Esophagus squamous epithelium (tissue), 5 donors: ENCODE results near the gene CIAO3. TPM values are rescaled to one million over a fixed set of nuclear protein-coding genes. Genes with fewer than 3 reads are reported as not detected.

ENCODE experiments used
- DNase-seq: peaks from one replicate; lab custom pipeline; 2025; lab: John Stamatoyannopoulos, UW
- H3K27ac ChIP-seq, 4 donors: fragments of 200-600 bp; sonication (generic); one replicate each; pipeline ENCODE4 v1.5.1; 2016 to 2019; ENCODE audit warnings: mild to moderate bottlenecking in 1 of 4
- H3K27me3 ChIP-seq, 4 donors: fragments of 200-600 bp; sonication (generic); 1 replicate in 3 of 4; 2 replicates in 1 of 4; pipeline versions ENCODE4 v1.5.1 to v1.6.0; 2017 to 2021; ENCODE audit warnings: antibody characterized with exemption in 1 of 4
- H3K36me3 ChIP-seq, 3 donors: fragments of 200-600 bp; sonication (generic); one replicate each; pipeline ENCODE4 v1.5.1; 2016 to 2019
- H3K4me1 ChIP-seq, 3 donors: fragments of 200-600 bp; sonication (generic); one replicate each; pipeline ENCODE4 v1.5.1; 2017 to 2019
- H3K4me3 ChIP-seq, 4 donors: fragments of 200-600 bp; sonication (generic); 1 replicate in 3 of 4; 2 replicates in 1 of 4; pipeline ENCODE4 v1.5.1; 2016 to 2019; ENCODE audit warnings: mild to moderate bottlenecking in 2 of 4, moderate library complexity in 1 of 4
- H3K9me3 ChIP-seq, 3 donors: fragments of 200-600 bp; sonication (generic); one replicate each; pipeline ENCODE4 v1.5.1; 2016 to 2019
- POLR2A ChIP-seq, 4 donors: fragments of 450-650 bp; IDR thresholded peaks; one replicate each; pipeline ENCODE4 v1.6.1; 2017; ENCODE audit warnings: antibody characterized with exemption in 4 of 4, mild to moderate bottlenecking in 4 of 4, moderate library complexity in 3 of 4
- WGBS, 2 donors: methylation state at CpG; one replicate each; pipeline ENCODE4 v1.1.5; 2018; 5-methylcytosine and 5-hydroxymethylcytosine counted together
- intact Hi-C: fragments of 100-400 bp; cut with DNase I; formaldehyde crosslinking; loops from one replicate; pipeline ENCODE4 v1.15.0; 2022
- total RNA-seq, 4 donors: library from RNA; depleted of rRNA; stranded (reverse); fragments of >200 nt; gene quantifications; one replicate each; pipeline ENCODE4 v1.1.0, GENCODE V29; 2016
- TF ChIP-seq, protein P1 (sequence below), 6 experiments: fragments of 450-650 bp in 4 of 6; fragments of 200-600 bp in 2 of 6; sonication (generic) in 2 of 6; IDR thresholded peaks; one replicate each; pipeline ENCODE4 v1.5.1; 2016 to 2019; ENCODE audit warnings: antibody characterized with exemption in 6 of 6, mild to moderate bottlenecking in 4 of 6, moderate library complexity in 4 of 6
- donor health status: DM: yes; HTN: yes; CAD: no.

Gene CIAO3
- total RNA-seq, 4 donors from 2014 or later, result 29.7 to 34.5 (median 33.2) TPM

DNA sequence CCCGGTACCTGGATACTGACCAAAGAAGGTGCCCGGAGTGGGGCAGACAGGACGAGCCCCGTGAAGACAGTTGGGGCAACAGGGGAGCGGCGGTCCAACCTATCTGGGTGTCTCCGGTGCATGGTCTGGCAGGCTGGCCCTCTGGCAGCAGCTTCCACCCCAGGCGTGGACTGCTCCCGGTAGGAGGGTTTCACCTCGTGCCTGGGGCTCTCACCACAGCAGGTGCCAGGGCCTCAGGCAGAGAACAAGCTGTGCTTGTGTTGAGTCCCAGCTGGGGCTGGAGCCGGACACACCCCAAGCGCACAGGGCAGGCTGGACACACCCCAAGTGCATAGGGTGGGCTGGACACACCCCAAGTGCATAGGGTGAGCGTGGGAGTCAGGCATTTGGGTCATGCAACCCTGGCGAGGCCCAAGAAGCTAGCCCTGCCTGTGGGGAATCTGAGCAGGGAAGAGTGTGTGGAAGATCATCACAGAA lies 33.7 kb downstream of the CIAO3 start:
- no peak for TF ChIP-seq POLR2A (IDR thresholded peaks at IDR 0.05)
- TF ChIP-seq, protein P1, sequence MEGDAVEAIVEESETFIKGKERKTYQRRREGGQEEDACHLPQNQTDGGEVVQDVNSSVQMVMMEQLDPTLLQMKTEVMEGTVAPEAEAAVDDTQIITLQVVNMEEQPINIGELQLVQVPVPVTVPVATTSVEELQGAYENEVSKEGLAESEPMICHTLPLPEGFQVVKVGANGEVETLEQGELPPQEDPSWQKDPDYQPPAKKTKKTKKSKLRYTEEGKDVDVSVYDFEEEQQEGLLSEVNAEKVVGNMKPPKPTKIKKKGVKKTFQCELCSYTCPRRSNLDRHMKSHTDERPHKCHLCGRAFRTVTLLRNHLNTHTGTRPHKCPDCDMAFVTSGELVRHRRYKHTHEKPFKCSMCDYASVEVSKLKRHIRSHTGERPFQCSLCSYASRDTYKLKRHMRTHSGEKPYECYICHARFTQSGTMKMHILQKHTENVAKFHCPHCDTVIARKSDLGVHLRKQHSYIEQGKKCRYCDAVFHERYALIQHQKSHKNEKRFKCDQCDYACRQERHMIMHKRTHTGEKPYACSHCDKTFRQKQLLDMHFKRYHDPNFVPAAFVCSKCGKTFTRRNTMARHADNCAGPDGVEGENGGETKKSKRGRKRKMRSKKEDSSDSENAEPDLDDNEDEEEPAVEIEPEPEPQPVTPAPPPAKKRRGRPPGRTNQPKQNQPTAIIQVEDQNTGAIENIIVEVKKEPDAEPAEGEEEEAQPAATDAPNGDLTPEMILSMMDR (IDR thresholded peaks at IDR 0.05), result no peak
- H3K9me3 ChIP-seq, result no peaks in the 10 kb centered on the region
- no peak for DNase-seq
- peaks cover 16 to 64% (median 16%) of the 10 kb centered on the region in 3 donors for H3K4me1 ChIP-seq
- H3K36me3 ChIP-seq, result no peaks in the 10 kb centered on the region
- H3K4me3 ChIP-seq, result no peak overlapping the region
- intact Hi-C loops, result no loop called here
- no peak overlapping the region for H3K27ac ChIP-seq
- WGBS, 2 donors, result 0 to 32% methylated on average over 2 of the region's 14 CpGs
- peaks cover 26 to 100% (median 52%) of the 10 kb centered on the region in 4 donors for H3K27me3 ChIP-seq

DNA sequence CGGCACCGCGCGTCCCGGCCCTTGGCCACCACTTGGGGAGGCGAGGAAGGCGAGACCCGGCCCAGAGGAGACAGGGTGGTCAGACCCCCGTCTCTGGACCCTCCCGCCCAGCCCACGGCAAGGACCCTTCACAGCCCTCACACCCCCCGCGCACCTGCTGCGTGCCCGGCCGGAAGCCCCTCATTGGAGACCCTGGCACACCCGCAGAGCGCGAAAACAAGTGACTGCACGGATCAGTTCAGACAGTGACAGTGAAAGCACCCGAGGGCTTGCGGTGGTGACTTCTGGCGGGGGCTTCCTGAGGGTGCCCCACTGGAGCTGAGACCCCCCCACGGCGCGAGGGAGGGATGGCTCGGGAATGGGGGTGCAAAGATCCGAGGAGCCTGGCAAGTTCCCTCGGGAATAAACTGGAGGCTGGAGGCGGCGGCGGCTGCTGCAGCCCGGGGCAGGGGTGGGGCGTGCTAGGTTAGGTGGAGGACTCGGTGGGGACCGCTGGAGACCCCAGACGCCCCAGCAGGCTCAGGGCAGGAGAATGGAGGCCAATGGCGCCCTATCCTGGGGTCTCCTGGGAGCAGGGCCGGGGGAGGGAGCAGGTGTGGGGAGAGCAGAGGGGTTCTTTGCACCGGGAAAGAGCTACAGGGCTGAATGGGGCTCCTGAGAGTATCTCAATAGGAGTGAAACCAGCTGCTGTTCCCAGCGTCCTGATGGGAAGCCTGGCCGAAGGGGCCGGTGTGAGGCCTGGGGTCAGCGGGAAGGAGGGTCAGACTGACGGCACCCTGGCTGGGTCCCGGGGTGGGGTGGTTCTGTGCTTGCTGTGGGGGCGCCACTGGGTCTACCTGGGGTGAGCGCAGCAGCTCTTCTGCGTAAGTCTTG lies 34.4 kb downstream of the CIAO3 start:
- TF ChIP-seq, protein P1 (IDR thresholded peaks at IDR 0.05), result no peak
- no peak for TF ChIP-seq POLR2A (IDR thresholded peaks at IDR 0.05)
- peaks cover 12 to 57% (median 17%) of the 10 kb centered on the region in 3 donors for H3K4me1 ChIP-seq
- intact Hi-C loops, result no loop called here
- H3K9me3 ChIP-seq, result no peaks in the 10 kb centered on the region
- no peak overlapping the region for H3K27ac ChIP-seq
- DNase-seq, result no peak
- peak overlapping the region in 2 of 4 donors; percentile 41 to 53 for H3K4me3 ChIP-seq
- H3K36me3 ChIP-seq, result no peaks in the 10 kb centered on the region
- peaks cover 32 to 100% (median 59%) of the 10 kb centered on the region in 4 donors for H3K27me3 ChIP-seq
- WGBS, 2 donors, result 0% methylated on average over 2 to 10 of the region's 49 CpGs

DNA sequence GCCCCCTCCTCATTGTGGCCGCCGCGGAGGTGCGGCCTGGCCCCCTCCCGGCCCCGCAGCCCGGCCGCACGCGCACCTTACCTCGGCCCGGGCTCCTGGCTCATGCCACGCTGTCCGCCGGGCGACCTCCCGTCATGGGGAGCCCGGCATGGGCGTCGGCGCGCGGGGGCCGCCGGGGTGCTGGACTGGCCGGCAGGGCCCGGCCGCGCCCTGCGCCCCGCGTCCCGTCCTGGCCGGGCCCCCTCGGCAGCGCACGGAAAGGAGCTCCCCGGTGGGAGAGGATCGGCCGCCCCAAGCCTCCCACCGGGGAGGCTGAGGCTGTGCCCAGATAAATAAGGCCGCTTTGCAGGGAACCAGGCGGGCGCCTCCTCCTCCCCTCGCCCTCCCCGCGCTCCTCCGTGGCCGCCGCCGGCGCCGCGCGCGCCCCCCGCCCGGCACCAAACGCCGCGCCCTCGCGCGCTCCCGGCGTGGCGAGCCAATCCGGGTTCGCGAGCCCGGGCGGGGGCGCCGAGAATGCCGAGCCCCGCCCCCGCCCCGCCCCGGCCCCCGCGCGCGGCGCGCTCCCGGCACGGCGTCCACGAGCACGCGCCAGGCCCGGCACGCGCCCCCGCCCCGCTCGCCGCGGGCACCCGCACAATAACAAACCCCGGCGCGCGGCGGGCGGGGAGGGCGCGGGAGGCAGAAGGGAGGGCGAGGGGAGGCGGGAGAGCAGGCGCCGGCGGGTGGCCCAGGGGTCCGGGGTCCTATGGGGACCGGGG lies 35.2 kb downstream of the CIAO3 start, which contains the start of gene FBXL16:
FBXL16 (minus strand) TSS at position 371 of the 758 bp plus-strand sequence. CDS start 8,396 bp downstream, outside the sequence.
- H3K27ac ChIP-seq, result no peak within 1 kb of the TSS
- TF ChIP-seq POLR2A (IDR thresholded peaks at IDR 0.05), result no peak
- TF ChIP-seq, protein P1 (IDR thresholded peaks at IDR 0.05), result no peak
- H3K4me3 ChIP-seq, result peak within 1 kb of the TSS in 3 of 4 donors; percentile 6 to 53 (median 41)

DNA sequence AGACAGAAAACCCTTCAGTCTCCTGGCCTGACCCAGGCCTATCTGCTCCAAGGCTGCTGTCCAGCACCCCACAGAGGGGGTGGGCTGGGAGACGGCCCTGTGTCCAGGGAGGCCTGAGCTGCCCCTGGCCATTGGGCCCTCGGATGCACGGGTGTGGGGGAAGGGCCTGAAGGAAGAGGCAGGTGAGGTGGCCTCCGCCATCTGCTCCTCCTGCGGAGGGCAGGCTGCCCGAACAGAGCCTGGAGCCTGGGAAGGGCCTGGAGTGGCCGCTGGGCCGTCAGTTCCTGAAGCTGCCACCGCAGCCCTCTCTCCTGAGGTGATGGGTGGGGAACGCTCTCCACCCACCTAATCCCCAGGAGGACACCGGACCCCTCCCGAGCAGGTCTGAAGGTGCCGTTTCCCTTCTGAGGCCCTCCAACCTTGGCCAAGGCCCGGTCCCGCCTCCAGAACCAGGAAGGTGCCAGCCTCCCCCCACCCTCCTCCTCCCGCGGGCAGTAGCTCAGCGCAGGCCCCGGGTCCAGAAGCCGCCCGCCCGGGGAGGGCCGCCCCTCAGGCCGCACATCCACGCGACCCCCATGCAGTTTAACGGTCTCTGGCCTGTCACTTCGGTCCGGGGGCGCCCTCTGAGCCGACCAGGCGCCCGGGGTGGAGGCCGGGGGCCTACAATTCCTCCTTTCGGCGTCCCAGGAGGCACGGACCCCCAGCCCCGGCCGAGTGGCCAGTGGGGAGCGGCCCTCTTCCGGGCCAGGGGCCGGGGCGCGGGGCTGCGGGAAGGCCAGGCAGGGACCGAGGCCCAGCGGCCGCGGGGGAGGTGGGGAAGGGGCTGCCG lies 36.0 kb downstream of the CIAO3 start:
- TF ChIP-seq, protein P1 (IDR thresholded peaks at IDR 0.05), result no peak
- TF ChIP-seq POLR2A (IDR thresholded peaks at IDR 0.05), result no peak
- no peak for DNase-seq
- Histone ChIP-seq H3K27ac (no peak overlapping the region), H3K4me3 (peak overlapping the region in 2 of 4 donors; percentile 41 to 53), H3K27me3 (peaks cover 32 to 100% (median 56%) of the 10 kb centered on the region in 4 donors), H3K9me3 (no peaks in the 10 kb centered on the region), H3K4me1 (peaks cover 8 to 56% (median 27%) of the 10 kb centered on the region in 3 donors), H3K36me3 (no peaks in the 10 kb centered on the region)
- intact Hi-C loops, result no loop called here
- 3% methylated on average over 8 of the region's 50 CpGs; no CpG with 5 or more reads in 1 of the 2 donors for WGBS, 2 donors

More for the DNA sequence above, 35.2 kb downstream of the CIAO3 start, which contains the start of gene FBXL16:
- DNase-seq, result no peak
- Histone ChIP-seq H3K36me3 (no peaks in the 10 kb centered on the region), H3K27me3 (peaks cover 32 to 100% (median 57%) of the 10 kb centered on the region in 4 donors), H3K4me1 (peaks cover 10 to 56% (median 25%) of the 10 kb centered on the region in 3 donors), H3K9me3 (no peaks in the 10 kb centered on the region)
- intact Hi-C loops, result no loop called here
- WGBS, 2 donors, result 3% methylated on average over 17 of the region's 115 CpGs; no CpG with 5 or more reads in 1 of the 2 donors
